Cardiac fibroblast (primary cell): ENCODE measurements around the gene MACROD2.

ENCODE experiments used
- DNase-seq, 2 donors: peaks; one replicate each; pipeline versions ENCODE4 v3.0.0 to v3.0.0-alpha.2; 2010; ENCODE audit warnings: low read depth in 2 of 2
- H3K4me3 ChIP-seq, 2 donors: replicated peaks in 1 of 2; 1 replicate in 1 of 2; 2 replicates in 1 of 2; pipeline ENCODE4 v1.5.1; 2011; ENCODE audit warnings: low read depth in 2 of 2, low read length in 2 of 2, mild to moderate bottlenecking in 2 of 2, moderate library complexity in 1 of 2
- TF ChIP-seq, protein P1 (sequence below): IDR thresholded peaks from one replicate; pipeline ENCODE4 v1.5.1; 2011; ENCODE audit warnings: low read depth, mild to moderate bottlenecking, low read length, inconsistent platforms

MACROD2 gene

DNA sequence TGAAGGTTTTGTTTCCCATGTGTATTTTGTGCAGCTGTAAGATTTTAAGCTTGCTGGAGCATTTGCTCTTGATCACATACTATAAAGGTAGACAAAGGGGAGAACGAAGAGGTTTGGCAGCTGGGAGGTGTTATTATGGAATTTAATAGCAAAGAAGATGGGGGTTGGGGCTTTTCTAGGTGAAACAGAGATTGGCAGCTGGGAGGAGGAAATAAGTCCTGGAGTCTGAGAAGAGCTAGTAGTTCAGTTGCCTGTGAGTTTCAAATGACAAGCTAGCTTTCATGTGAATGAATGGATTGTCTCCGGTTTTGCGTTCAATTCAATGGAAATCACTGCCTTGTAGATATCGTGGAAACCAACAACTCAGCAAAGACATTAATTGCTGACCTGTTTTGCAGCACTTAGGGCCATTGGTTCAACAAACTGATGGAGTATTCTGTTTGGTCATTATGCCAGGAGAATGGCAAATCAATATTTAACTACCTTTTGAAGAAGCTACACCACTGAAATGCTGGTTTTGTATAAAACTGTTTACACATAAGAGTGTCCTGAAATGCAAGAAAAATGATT is 380.2 kb downstream of the MACROD2 start:
- TF ChIP-seq, protein P1, sequence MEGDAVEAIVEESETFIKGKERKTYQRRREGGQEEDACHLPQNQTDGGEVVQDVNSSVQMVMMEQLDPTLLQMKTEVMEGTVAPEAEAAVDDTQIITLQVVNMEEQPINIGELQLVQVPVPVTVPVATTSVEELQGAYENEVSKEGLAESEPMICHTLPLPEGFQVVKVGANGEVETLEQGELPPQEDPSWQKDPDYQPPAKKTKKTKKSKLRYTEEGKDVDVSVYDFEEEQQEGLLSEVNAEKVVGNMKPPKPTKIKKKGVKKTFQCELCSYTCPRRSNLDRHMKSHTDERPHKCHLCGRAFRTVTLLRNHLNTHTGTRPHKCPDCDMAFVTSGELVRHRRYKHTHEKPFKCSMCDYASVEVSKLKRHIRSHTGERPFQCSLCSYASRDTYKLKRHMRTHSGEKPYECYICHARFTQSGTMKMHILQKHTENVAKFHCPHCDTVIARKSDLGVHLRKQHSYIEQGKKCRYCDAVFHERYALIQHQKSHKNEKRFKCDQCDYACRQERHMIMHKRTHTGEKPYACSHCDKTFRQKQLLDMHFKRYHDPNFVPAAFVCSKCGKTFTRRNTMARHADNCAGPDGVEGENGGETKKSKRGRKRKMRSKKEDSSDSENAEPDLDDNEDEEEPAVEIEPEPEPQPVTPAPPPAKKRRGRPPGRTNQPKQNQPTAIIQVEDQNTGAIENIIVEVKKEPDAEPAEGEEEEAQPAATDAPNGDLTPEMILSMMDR = no peak
- DNase-seq = no peak

DNA sequence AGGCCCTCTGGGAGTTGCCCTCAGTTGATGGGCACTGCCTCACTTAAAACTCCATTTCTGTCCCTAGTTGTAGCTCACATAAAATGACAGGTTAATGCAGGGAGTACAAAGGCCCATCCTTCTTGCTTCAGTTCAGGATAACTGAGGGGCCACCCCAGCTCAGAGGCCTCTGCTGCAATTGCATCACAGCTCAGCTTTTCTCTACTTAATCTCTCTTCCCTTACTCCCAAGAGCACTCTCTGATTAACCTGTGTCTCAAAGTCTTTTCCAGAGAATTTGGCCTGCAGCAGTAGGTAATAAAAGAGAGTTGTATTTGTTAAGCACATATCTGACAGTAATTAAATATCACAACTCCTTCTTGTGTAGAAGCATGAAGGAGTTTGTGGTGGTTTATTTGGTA is 383.0 kb downstream of the MACROD2 start:
- no peak for DNase-seq
- TF ChIP-seq, protein P1 = no peak
- no peak overlapping the region for H3K4me3 ChIP-seq

More for the DNA sequence above, 380.2 kb downstream of the MACROD2 start:
- H3K4me3 ChIP-seq = no peak overlapping the region

DNA sequence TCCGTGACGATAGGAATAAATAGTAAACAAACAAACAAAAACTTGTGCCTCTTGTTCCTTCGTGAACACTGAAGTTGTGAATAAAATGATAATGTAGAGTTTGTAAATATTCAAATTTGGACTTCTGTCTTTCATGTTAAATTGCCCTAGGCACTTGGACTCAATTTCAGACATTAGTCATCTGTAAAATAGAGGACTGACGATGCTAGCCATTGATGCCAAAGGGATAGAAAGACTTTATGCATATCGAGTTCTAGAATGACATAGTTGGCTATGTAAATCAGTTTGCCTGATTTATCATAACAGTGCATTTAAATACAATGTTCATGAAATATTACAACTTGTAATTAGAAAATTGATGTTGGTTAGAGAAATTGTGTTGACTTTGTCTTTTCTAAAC is 388.0 kb downstream of the MACROD2 start:
- no peak overlapping the region for H3K4me3 ChIP-seq
- TF ChIP-seq, protein P1 = no peak
- DNase-seq = no peak

DNA sequence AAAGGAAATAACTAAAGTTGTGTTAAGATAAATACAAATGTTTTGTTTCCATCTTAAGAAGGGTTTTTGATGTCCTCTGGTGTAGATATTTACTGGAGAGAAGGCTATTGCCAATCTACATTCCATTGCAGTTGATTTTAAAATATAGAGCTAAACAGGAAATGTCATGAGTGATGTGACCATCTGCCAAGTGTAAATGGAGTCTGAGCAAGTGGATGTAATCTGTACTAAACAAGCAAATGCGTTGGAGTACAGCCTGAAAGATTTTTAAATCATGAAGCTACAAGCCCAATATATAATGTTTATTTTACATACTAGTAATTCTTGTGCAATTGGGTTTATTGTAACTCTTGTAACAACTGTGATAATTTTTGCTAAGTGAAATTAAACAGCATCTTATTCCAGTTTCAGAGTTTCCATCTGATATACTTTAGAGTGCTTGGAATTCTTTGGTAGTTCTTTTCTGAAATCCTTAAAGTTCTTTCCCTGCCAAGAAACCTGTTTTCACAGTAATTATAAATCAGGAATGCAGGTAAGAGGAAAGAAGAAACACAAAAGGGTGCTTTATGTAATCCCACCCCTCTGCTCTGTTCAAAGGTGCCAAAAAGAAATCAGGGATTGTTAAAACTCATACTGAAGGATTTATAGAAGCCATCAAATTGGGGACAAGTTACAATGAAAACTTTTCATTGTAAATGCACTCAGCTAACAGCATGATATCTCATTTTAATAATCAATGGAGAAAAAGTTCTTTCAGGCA is 389.3 kb downstream of the MACROD2 start:
- DNase-seq = peak in 1 of 2 donors; percentile 18
- TF ChIP-seq, protein P1 = no peak
- H3K4me3 ChIP-seq = no peak overlapping the region

DNA sequence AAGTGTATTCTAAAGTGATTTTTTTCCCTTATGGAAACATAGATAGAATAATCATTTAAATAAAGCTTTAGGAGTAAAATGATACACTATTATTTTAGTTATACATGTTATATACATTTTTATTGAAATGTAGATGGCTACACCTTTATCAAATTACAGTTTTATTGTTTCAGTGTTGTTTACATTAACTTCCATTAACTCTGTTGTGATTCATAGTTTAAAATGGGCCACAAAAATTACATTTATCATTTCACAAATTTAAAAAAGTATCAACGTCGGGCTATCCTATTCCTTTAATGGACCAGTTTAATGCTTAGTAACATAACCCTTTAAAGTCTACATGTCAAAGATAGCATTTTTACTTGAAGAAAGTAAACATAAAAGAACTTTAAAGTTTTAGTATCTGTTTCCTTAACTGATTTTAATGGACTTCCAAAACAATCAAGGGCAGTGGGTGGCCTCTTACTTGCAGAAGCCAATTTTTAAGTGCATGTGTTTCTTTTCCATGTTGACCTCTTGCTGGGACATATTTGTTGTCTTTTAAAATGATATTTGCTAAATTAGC is 389.9 kb downstream of the MACROD2 start:
- no peak overlapping the region for H3K4me3 ChIP-seq
- TF ChIP-seq, protein P1 = no peak
- no peak for DNase-seq

DNA sequence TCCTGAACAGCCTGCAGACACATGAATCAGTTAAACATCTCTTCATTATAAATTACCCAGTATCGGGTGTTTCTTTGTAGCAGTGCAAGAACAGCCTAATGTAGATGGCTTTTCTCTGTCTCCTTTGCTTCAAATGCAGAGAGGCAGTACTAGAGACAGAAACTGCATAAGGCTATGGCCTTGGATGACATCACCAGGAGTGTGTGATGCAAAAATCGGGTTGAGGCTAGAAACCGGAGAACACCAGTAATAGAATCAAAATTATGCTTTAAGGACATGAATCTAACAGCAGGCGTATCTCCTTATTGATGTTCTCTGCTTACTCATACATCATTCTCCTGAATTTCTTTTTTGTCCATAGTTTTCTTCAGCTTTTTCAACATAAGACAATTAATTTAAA is 391.4 kb downstream of the MACROD2 start:
- TF ChIP-seq, protein P1 = no peak
- DNase-seq = no peak
- no peak overlapping the region for H3K4me3 ChIP-seq
